Measurements from ENCODE around the gene HOXD13. TPM values are rescaled to one million over a fixed set of nuclear protein-coding genes. Genes with fewer than 3 reads are reported as not detected.

The HOXD13 gene
- total RNA-seq, 4 donors from 2014 or later, result 4.9 TPM; not detected in 3

GRCh38 chr2:176081376-176081836, 11.1 kb upstream of the HOXD13 start:
- peaks cover 88 to 91% of the 10 kb centered on the region in 2 donors for H3K27me3 ChIP-seq
- intact Hi-C loops (cut with DNase I; ENCODE audit: low total_unique reads), result loop anchor here (10.0 kb wide), 1 partner anchor 397 kb away; no protein-coding TSS in a partner anchor
- H3K4me1 ChIP-seq, result peaks cover 0 to 11% of the 10 kb centered on the region in 2 donors
- no peaks in the 10 kb centered on the region for H3K9me3 ChIP-seq
- no peaks in the 10 kb centered on the region for H3K36me3 ChIP-seq
- H3K4me3 ChIP-seq, result no peak overlapping the region
- H3K27ac ChIP-seq, result no peak overlapping the region
- TF ChIP-seq CTCF (IDR thresholded peaks at IDR 0.05), result no peak
- TF ChIP-seq POLR2A (IDR thresholded peaks at IDR 0.05), result no peak
- DNase-seq, result no peak

- H3K9me3 ChIP-seq, result no peaks in the 10 kb centered on the region
- no peak overlapping the region for H3K4me3 ChIP-seq
- H3K4me1 ChIP-seq, result peaks cover 0 to 11% of the 10 kb centered on the region in 2 donors
- H3K27ac ChIP-seq, result no peak overlapping the region
- peaks cover 82 to 91% of the 10 kb centered on the region in 2 donors for H3K27me3 ChIP-seq
- DNase-seq, result no peak
- TF ChIP-seq CTCF (IDR thresholded peaks at IDR 0.05), result no peak
- TF ChIP-seq POLR2A (IDR thresholded peaks at IDR 0.05), result no peak
- intact Hi-C loops (cut with DNase I; ENCODE audit: low total_unique reads), result loop anchor here (10.0 kb wide), 1 partner anchor 397 kb away; no protein-coding TSS in a partner anchor
- no peaks in the 10 kb centered on the region for H3K36me3 ChIP-seq
Observed at GRCh38 chr2:176081837-176082524, 10.5 kb upstream of the HOXD13 start.

- Histone ChIP-seq H3K36me3 (no peaks in the 10 kb centered on the region), H3K9me3 (no peaks in the 10 kb centered on the region), H3K4me3 (no peak overlapping the region), H3K4me1 (peaks cover 0 to 11% of the 10 kb centered on the region in 2 donors), H3K27me3 (peaks cover 77 to 91% of the 10 kb centered on the region in 2 donors), H3K27ac (no peak overlapping the region)
- TF ChIP-seq CTCF (IDR thresholded peaks at IDR 0.05), result no peak
- TF ChIP-seq POLR2A (IDR thresholded peaks at IDR 0.05), result no peak
- intact Hi-C loops (cut with DNase I; ENCODE audit: low total_unique reads), result loop anchor here (10.0 kb wide), 1 partner anchor 398 kb away; no protein-coding TSS in a partner anchor
- DNase-seq, result no peak
Observed at GRCh38 chr2:176082525-176082823, 10.0 kb upstream of the HOXD13 start.

GRCh38 chr2:176082824-176083751, 9.4 kb upstream of the HOXD13 start:
- H3K27me3 ChIP-seq, result peaks cover 72 to 91% of the 10 kb centered on the region in 2 donors
- no peak for DNase-seq
- peaks cover 0 to 11% of the 10 kb centered on the region in 2 donors for H3K4me1 ChIP-seq
- no peak overlapping the region for H3K4me3 ChIP-seq
- H3K9me3 ChIP-seq, result no peaks in the 10 kb centered on the region
- no peak for TF ChIP-seq POLR2A (IDR thresholded peaks at IDR 0.05)
- TF ChIP-seq CTCF (IDR thresholded peaks at IDR 0.05), result no peak
- no peaks in the 10 kb centered on the region for H3K36me3 ChIP-seq
- intact Hi-C loops (cut with DNase I; ENCODE audit: low total_unique reads), result loop anchor here (10.0 kb wide), 1 partner anchor 398 kb away; no protein-coding TSS in a partner anchor
- H3K27ac ChIP-seq, result no peak overlapping the region

Measured in uterus (tissue), 4 donors.